D721Med (cell line): ENCODE measurements around the gene FITM1.

Experiments
- DNase-seq: peaks from one replicate; pipeline ENCODE4 v3.0.0; 2011; ENCODE audit warnings: low spot score; ENCODE audit not compliant: insufficient read length
- FAIRE-seq: peaks from 2 replicates; lab custom pipeline; 2011; peaks lifted over from hg19 to GRCh38; lab: Jason Lieb, UNC
- CTCF ChIP-seq: IDR thresholded peaks from 2 replicates; pipeline ENCODE4 v1.5.1; 2012; ENCODE audit warnings: mild to moderate bottlenecking, control low read depth; ENCODE audit not compliant: insufficient read depth; ENCODE audit errors: missing control alignments

The FITM1 gene

GRCh38 chr14:24145219-24145618 lies 14.8 kb downstream of the FITM1 start:
- DNase-seq (no peak), FAIRE-seq (no peak)
- no peak for TF ChIP-seq CTCF

- DNase-seq (no peak), FAIRE-seq (no peak)
- TF ChIP-seq CTCF = no peak
These were observed 15.4 kb downstream of the FITM1 start for GRCh38 chr14:24145690-24146452.

- DNase-seq (peak; percentile 80), FAIRE-seq (no peak)
- TF ChIP-seq CTCF = no peak
These were observed 16.1 kb downstream of the FITM1 start, which contains the start of gene PSME2 for GRCh38 chr14:24146453-24146977. PSME2 (minus strand) TSS chr14:24146610; CDS start chr14:24146581, 29 bp downstream.

GRCh38 chr14:24146978-24147760 lies 16.7 kb downstream of the FITM1 start, which contains the start of gene RNF31:
RNF31 (plus strand) TSS chr14:24147498; CDS start chr14:24147699, 201 bp downstream.
- DNase-seq = peak; percentile 82
- FAIRE-seq = no peak
- no peak for TF ChIP-seq CTCF

GRCh38 chr14:24147761-24148428 lies 17.4 kb downstream of the FITM1 start:
- DNase-seq (no peak), FAIRE-seq (no peak)
- no peak for TF ChIP-seq CTCF

- no peak for TF ChIP-seq CTCF
- FAIRE-seq = no peak
These were observed 19.0 kb downstream of the FITM1 start for GRCh38 chr14:24149302-24149969.

More at GRCh38 chr14:24149302-24149969, 19.0 kb downstream of the FITM1 start:
- no peak for DNase-seq
